Astrocyte (in vitro differentiated cells and primary cell): Measurements from ENCODE around the gene OPCML.

Experiments
- EZH2 ChIP-seq: IDR thresholded peaks from 2 replicates; pipeline ENCODE4 v1.6.1; 2012; ENCODE audit warnings: mild to moderate bottlenecking, low read length, inconsistent platforms; ENCODE audit not compliant: insufficient read depth
- TF ChIP-seq, protein P1 (sequence below): IDR thresholded peaks from 2 replicates; pipeline ENCODE4 v1.5.1; 2011; ENCODE audit warnings: low read depth, mild to moderate bottlenecking, inconsistent platforms, low read length, moderate library complexity; ENCODE audit not compliant: insufficient read depth

DNA sequence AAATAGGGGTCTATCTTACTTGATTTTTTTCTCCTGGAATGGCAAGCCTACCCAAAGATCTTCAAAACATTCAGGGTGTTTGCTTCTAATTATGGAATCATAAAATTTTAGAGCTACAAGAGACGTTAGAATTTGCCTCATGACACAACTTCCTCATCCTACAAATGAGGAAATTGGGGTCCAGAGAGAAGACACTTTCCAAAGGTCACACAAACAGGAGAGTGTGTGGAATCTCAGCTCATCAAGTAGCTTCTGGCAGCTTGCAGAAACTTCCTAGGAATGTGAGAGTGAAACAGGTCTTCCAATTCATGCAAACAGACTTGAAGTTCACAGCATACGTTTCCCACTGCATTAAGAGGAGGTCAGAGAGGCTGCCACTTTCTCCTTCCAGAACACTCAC, 976.0 kb downstream of the OPCML start:
- TF ChIP-seq, protein P1, sequence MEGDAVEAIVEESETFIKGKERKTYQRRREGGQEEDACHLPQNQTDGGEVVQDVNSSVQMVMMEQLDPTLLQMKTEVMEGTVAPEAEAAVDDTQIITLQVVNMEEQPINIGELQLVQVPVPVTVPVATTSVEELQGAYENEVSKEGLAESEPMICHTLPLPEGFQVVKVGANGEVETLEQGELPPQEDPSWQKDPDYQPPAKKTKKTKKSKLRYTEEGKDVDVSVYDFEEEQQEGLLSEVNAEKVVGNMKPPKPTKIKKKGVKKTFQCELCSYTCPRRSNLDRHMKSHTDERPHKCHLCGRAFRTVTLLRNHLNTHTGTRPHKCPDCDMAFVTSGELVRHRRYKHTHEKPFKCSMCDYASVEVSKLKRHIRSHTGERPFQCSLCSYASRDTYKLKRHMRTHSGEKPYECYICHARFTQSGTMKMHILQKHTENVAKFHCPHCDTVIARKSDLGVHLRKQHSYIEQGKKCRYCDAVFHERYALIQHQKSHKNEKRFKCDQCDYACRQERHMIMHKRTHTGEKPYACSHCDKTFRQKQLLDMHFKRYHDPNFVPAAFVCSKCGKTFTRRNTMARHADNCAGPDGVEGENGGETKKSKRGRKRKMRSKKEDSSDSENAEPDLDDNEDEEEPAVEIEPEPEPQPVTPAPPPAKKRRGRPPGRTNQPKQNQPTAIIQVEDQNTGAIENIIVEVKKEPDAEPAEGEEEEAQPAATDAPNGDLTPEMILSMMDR = no peak
- TF ChIP-seq EZH2 = no peak
